MCF 10A (cell line): ENCODE measurements around the gene ACSL1. TPM values are rescaled to one million over a fixed set of nuclear protein-coding genes. Genes with fewer than 3 reads are reported as not detected.
A peak's percentile ranks its signal among the peaks of the same experiment; 100 is the strongest.

ENCODE experiments used
- BruUV-seq: library from RNA; stranded (reverse); fragments of 400-500 nt; replicated peaks from 2 replicates; lab custom pipeline; 2021; lab: Mats Ljungman, UMichigan
- CTCF ChIA-PET: fragments of 300-600 bp; sonication (Branson Sonifier 250); formaldehyde crosslinking; extraction: SDS; loops from one replicate; lab custom pipeline; 2021; ENCODE audit warnings: antibody characterized with exemption, inconsistent platforms; lab: Yijun Ruan, JAX
- POLR2A ChIA-PET: fragments of 300-600, 350-650 bp; sonication (Branson Sonifier 250); formaldehyde crosslinking; extraction: SDS; loops from one replicate; lab custom pipeline; 2020; ENCODE audit warnings: antibody characterized with exemption, inconsistent platforms; lab: Yijun Ruan, JAX
- DNase-seq: peaks from one replicate; pipeline ENCODE4 v3.0.0-alpha.2; 2018; ENCODE audit not compliant: unreplicated experiment
- H3K27ac Mint-ChIP-seq: one replicate; pipeline ENCODE4 v1.8.0; 2022; ENCODE audit warnings: mild to moderate bottlenecking, low read depth, mixed read lengths; ENCODE audit not compliant: unreplicated experiment
- H3K27me3 Mint-ChIP-seq: one replicate; pipeline ENCODE4 v1.8.0; 2022; ENCODE audit warnings: mixed read lengths; ENCODE audit not compliant: insufficient read depth, unreplicated experiment
- H3K36me3 Mint-ChIP-seq: one replicate; pipeline ENCODE4 v1.8.0; 2022; ENCODE audit warnings: mild to moderate bottlenecking, moderate library complexity, mixed read lengths; ENCODE audit not compliant: insufficient read depth, unreplicated experiment
- H3K4me1 Mint-ChIP-seq: one replicate; pipeline ENCODE4 v1.8.0; 2022; ENCODE audit warnings: mixed read lengths; ENCODE audit not compliant: insufficient read depth, unreplicated experiment
- H3K4me3 Mint-ChIP-seq: one replicate; pipeline ENCODE4 v1.8.0; 2022; ENCODE audit warnings: mild to moderate bottlenecking, moderate library complexity, mixed read lengths; ENCODE audit not compliant: unreplicated experiment
- H3K9me3 Mint-ChIP-seq: one replicate; pipeline ENCODE4 v1.8.0; 2022; ENCODE audit warnings: mixed read lengths; ENCODE audit not compliant: unreplicated experiment
- CTCF ChIP-seq: fragments of 200-600 bp; IDR thresholded peaks from one replicate; pipeline ENCODE4 v1.8.0; 2022; ENCODE audit warnings: antibody characterized with exemption, mild to moderate bottlenecking; ENCODE audit not compliant: unreplicated experiment
- intact Hi-C: fragments of 100-400 bp; cut with micrococcal nuclease; formaldehyde crosslinking; loops from 2 replicates; pipeline ENCODE4 v1.14.1; 2022
- total RNA-seq: library from RNA; stranded (reverse); gene quantifications from 2 replicates; pipeline ENCODE4 v1.2.3, GENCODE V29; 2022

Gene ACSL1
- total RNA-seq, 1 experiment from 2014 or later: 105 TPM

GRCh38 chr4:184732126-184732525 lies 93.6 kb downstream of the ACSL1 start:
- H3K9me3 Mint-ChIP-seq: no peaks in the 10 kb centered on the region

GRCh38 chr4:184731056-184731455 lies 94.7 kb downstream of the ACSL1 start:
- H3K27ac Mint-ChIP-seq: peak overlapping the region; percentile 73

More at GRCh38 chr4:184732126-184732525, 93.6 kb downstream of the ACSL1 start:
- Mint-ChIP-seq H3K27ac (peak overlapping the region; percentile 73), H3K27me3 (no peaks in the 10 kb centered on the region), H3K4me1 (peaks cover 32% of the 10 kb centered on the region), H3K36me3 (peaks cover 6% of the 10 kb centered on the region), H3K4me3 (peak overlapping the region; percentile 87)
- no TSS peak for BruUV-seq
- DNase-seq: peak; percentile 82
- intact Hi-C loops: loop anchor here (2.0 to 10.0 kb wide), 4 partner anchors 61 to 467 kb away; partner anchors contain the start of gene IRF2
- ChIA-PET CTCF (interaction anchor here (1.1 to 1.2 kb wide), 2 partner anchors 10 to 365 kb away, joined by 5 to 7 read pairs; no protein-coding TSS in a partner anchor), POLR2A (interaction anchor here (0.6 to 4.6 kb wide), 15 partner anchors 10 to 679 kb away, joined by 3 to 53 read pairs (median 4); partner anchors contain the start of genes CASP3 and PRIMPOL)
- TF ChIP-seq CTCF: no peak

GRCh38 chr4:184729946-184730345 lies 95.8 kb downstream of the ACSL1 start:
- Mint-ChIP-seq H3K4me1 (peaks cover 32% of the 10 kb centered on the region), H3K27me3 (no peaks in the 10 kb centered on the region), H3K36me3 (peaks cover 11% of the 10 kb centered on the region), H3K27ac (peak overlapping the region; percentile 63), H3K4me3 (no peak overlapping the region), H3K9me3 (no peaks in the 10 kb centered on the region)
- ChIA-PET CTCF (no interaction called here), POLR2A (interaction anchor here (0.5 to 1.1 kb wide), 4 partner anchors 42 to 395 kb away, joined by 3 to 4 read pairs (median 4); no protein-coding TSS in a partner anchor)
- no peak for TF ChIP-seq CTCF
- DNase-seq: no peak
- intact Hi-C loops: loop anchor here (5.0 to 10.0 kb wide), 2 partner anchors 258 to 465 kb away; partner anchors contain the start of gene IRF2
- BruUV-seq: no TSS peak

More at GRCh38 chr4:184731056-184731455, 94.7 kb downstream of the ACSL1 start:
- no peak overlapping the region for H3K4me3 Mint-ChIP-seq
- intact Hi-C loops: loop anchor here (5.0 to 10.0 kb wide), 2 partner anchors 259 to 466 kb away; partner anchors contain the start of gene IRF2
- ChIA-PET POLR2A (interaction anchor here (0.6 to 4.1 kb wide), 5 partner anchors 16 to 83 kb away, joined by 3 to 25 read pairs (median 4); no protein-coding TSS in a partner anchor), CTCF (interaction anchor here (1.2 kb wide), 1 partner anchor 8 kb away, joined by 7 read pairs; no protein-coding TSS in a partner anchor)
- no peaks in the 10 kb centered on the region for H3K9me3 Mint-ChIP-seq
- BruUV-seq: no TSS peak
- peaks cover 11% of the 10 kb centered on the region for H3K36me3 Mint-ChIP-seq
- no peak for TF ChIP-seq CTCF
- no peaks in the 10 kb centered on the region for H3K27me3 Mint-ChIP-seq
- no peak for DNase-seq
- peaks cover 32% of the 10 kb centered on the region for H3K4me1 Mint-ChIP-seq

- intact Hi-C loops: no loop called here
- Mint-ChIP-seq H3K27ac (peak overlapping the region; percentile 63), H3K36me3 (peaks cover 15% of the 10 kb centered on the region), H3K27me3 (no peaks in the 10 kb centered on the region), H3K4me3 (no peak overlapping the region), H3K9me3 (no peaks in the 10 kb centered on the region), H3K4me1 (peaks cover 32% of the 10 kb centered on the region)
- ChIA-PET POLR2A (interaction anchor here (0.7 to 0.9 kb wide), 2 partner anchors 41 to 345 kb away, joined by 3 to 4 read pairs; no protein-coding TSS in a partner anchor), CTCF (interaction anchor here (0.6 to 0.7 kb wide), 2 partner anchors 693 to 1946 kb away, joined by 3 to 4 read pairs; no protein-coding TSS in a partner anchor)
- peak; percentile 35 for DNase-seq
- BruUV-seq: no TSS peak
- no peak for TF ChIP-seq CTCF
Observed at GRCh38 chr4:184728858-184729257, 96.9 kb downstream of the ACSL1 start.
